SIG-M5 treated with dmso at 0.1 percent for 504 hours (cell line): ENCODE results near the gene MAPK8.
"Not testable (repeated sequence)": the region's sequence is repeated elsewhere in the genome, so short reads cannot be mapped to it uniquely, and the experiment has no call there.

Experiments
- DNase-seq: peaks from one replicate; lab custom pipeline; 2025; ENCODE audit not compliant: unreplicated experiment; lab: John Stamatoyannopoulos, UW

The MAPK8 gene

GRCh38 chr10:48333856-48334255 is 27.4 kb downstream of the MAPK8 start:
- peak; percentile 15 for DNase-seq

DNA sequence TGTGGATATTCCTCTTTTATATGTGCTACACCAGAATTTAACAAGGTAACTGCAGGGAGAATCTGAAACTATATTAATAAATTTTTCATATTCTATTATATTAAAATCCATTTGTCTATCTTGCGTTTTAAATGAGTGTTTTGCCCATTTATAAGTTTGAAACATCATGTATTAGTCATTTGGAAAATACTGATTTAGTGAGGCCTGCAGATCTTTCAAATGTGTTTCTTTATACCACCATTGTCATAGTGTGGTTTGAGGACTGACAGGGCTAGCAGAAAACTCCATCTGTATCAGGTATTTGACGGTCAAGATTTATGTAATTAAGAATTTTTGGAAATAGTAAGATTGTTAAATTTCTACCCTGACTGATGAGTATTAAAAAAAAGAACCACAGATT is 29.3 kb downstream of the MAPK8 start:
- DNase-seq: no peak

DNA sequence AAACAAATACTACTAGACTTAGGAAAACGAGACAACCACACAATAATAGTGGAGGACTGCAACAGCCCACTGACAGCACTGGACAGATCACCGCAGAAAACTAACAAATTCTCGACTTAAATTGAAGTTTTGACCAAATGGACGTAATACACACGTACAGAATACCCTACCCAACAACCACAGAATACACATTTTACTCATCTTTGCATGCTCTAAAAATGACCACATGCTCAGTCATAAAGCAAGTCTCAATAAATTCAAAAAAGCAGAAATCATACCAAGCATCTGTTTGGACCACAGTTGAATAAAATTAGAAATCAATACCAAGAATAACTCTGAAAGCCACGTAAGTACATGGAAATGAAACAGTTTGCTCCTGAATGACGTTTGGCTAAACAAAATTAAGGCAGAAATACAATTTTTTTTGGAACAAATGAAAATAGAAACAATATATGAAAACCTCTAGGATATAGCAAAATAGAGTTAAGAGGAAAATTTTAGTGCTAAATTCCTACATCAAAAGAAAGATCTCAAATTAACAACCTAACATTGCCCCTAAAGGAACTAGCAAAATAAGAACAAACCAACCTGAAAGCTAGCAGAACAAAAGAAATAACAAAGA is 30.6 kb downstream of the MAPK8 start:
- DNase-seq: no peak

DNA sequence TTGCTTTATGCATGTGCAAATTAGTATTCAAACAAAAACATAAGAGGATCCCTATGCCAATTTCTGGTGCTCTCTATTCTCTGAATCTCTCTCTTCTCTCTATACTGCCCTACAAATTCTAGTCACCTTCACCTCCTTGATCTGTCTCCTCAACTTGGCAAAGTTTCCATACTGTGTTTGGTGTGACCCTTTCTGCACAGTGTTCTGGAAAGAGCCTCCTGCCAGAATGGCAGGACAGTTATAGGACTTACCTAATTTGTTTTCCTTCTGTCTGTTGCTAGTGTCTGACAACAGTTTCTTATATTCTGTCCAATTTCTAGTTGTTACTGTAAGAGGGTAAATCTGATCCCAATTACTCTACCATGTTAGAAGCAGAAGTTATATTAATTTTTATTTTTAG is 34.3 kb downstream of the MAPK8 start:
- DNase-seq: no peak

- DNase-seq: no peak
Measured at GRCh38 chr10:48343106-48343505, 36.6 kb downstream of the MAPK8 start.

GRCh38 chr10:48343921-48344598 is 37.6 kb downstream of the MAPK8 start:
- DNase-seq: no peak

GRCh38 chr10:48346248-48346647 is 39.8 kb downstream of the MAPK8 start:
- DNase-seq: not testable (repeated sequence)

DNA sequence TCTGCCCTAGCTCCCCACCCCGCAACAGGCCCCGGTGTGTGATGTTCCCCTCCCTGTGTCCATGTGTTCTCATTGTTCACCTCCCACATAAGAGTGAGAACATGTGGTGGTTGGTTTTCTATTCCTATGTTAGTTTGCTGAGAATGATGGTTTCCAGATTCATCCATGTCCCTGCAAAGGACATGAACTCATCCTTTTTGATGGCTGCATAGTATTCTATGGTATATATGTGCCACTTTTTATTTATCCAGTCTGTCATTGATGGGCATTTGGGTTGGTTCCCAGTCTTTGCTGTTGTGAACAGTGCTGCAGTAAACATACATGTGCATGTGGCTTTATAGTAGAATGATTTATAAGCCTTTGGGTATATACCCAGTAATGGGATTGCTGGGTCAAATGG is 41.1 kb downstream of the MAPK8 start:
- DNase-seq: not testable (repeated sequence)

DNA sequence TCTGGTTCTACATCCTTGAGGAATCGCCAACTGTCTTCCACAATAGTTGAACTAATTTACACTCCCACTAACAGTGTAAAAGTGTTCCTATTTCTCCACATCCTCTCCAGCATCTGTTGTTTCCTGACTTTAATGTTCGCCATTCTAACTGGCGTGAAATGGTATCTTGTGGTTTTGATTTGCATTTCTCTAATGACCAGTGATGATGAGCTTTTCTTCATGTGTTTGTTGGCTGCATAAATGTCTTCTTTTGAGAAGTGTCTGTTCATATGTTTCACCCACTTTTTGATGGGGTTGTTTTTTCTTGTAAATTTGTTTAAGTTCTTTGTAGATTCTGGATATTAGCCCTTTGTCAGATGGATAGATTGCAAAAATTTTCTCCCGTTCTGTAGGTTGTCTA is 41.5 kb downstream of the MAPK8 start:
- not testable (repeated sequence) for DNase-seq

GRCh38 chr10:48353246-48353645 is 46.8 kb downstream of the MAPK8 start:
- no peak for DNase-seq

DNA sequence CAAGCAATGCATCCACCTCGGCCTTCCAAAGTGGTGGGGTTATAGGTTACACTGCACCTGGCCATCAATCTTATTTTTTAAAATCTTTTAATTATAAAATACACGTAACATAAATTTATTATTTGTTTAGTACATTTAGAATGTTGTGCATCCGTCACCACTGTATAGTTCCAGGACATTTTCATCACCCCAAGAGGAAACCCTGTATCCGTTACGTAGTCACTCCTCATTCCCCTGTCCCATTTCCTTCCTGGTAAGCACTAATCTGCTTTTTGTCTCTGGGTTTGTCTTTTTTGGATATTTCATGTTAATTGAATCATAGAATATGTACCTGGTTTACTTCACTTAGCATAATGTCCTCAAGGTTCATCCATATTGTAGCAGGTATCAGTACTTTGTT is 51.2 kb downstream of the MAPK8 start:
- no peak for DNase-seq

DNA sequence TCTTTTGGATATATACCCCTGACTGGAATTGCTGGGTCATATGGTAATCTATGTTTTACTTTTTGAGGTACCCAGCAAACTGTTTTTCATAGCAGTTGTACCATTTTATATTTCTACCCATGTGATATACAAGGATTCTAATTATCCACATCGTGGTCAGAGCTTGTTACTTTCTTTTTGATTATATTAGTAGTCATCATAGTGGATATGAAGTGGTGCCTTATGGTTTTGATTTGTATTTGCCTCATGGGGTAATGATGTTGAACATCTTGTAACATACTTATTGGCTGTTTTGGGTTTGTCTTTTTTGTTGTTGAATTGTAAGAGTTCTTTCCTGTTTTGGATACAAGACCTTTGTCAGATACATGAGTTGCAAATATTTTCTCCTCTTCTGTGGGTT is 51.7 kb downstream of the MAPK8 start:
- DNase-seq: no peak

GRCh38 chr10:48358838-48359237 is 52.4 kb downstream of the MAPK8 start:
- DNase-seq: no peak

DNA sequence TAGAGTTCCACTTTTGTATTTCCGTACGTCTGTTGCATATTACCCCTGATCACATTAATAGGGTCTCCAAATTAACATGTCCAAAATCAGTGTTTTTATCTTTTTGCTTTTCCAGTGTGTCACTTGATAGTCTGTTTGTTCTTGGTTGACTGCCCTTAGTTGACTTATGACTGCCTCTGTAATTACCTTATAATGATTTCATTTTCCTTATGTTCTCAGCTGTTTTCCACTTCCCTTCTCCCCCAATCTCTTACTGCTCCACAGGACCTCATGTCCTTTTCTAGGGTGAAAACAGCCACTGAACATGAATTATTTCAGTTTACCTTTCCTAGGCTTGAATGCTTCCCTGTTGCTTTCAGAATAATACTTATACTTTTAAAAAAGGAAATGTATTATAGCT is 54.7 kb downstream of the MAPK8 start:
- no peak for DNase-seq

- peak; percentile 47 for DNase-seq
Measured at GRCh38 chr10:48363617-48364355, 57.3 kb downstream of the MAPK8 start.

- DNase-seq: no peak
Measured at GRCh38 chr10:48364659-48365405, 58.4 kb downstream of the MAPK8 start.

DNA sequence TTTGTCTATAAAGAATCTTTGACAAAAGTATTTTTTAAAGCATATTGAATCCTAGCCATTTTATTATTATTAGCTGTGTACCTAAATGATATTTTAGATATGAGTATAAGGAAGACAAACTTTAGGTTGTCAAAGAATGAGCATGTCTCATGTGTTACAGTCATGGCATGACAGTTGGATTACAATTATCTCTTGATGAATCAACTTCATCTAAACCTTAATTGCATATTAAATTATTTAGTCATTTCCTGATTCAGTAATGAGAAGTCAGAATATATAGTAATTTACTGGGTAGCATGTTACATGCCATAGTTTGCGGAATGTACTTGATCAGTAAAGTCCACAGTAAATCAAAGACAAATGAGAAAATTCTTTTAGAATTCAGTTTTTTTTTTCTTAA is 59.2 kb downstream of the MAPK8 start:
- no peak for DNase-seq

GRCh38 chr10:48366261-48366660 is 59.8 kb downstream of the MAPK8 start:
- no peak for DNase-seq

DNA sequence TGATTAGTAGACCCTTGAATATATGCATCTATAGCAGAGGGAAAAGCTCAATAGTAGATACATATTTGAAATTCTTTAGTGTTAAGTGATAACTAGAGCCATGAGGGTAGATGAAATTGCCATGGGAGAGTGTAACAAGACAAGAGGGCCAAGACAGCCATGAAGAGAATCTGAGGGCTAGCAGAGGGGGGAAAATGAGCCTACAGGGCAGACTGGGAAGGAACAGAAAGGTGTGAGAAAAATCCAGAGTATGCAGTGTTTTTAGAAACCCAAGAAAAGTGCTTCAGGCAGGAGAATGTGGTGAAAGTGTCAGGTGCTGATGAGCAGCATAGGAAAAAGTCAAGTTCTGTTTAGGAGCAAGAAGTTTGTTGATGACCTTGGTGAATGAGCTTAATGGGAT is 63.0 kb downstream of the MAPK8 start:
- DNase-seq: no peak

- DNase-seq: no peak
Measured at GRCh38 chr10:48377751-48378530, 71.5 kb downstream of the MAPK8 start.

DNA sequence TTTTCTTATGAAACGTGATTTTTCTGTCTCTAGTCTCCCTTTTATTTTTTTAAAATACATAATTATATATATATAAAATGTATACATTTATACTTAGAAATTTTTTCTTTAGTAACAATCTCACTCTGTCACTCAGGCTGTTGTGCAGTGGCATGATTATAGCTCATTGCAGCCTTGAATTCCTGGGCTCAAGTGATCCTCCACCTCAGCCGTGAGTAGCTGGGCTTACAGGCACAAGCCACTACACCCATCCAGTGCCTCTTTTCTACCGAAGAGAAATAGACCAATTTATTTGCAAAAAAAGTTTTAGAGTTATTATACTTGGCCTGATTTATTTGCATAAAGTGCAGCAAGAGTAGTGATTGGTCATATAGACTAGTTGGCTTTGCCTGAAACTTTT is 72.2 kb downstream of the MAPK8 start:
- DNase-seq: no peak
